ENCODE data around the gene TNS1.
A peak's percentile ranks its signal among the peaks of the same experiment; 100 is the strongest.

The TNS1 gene

DNA sequence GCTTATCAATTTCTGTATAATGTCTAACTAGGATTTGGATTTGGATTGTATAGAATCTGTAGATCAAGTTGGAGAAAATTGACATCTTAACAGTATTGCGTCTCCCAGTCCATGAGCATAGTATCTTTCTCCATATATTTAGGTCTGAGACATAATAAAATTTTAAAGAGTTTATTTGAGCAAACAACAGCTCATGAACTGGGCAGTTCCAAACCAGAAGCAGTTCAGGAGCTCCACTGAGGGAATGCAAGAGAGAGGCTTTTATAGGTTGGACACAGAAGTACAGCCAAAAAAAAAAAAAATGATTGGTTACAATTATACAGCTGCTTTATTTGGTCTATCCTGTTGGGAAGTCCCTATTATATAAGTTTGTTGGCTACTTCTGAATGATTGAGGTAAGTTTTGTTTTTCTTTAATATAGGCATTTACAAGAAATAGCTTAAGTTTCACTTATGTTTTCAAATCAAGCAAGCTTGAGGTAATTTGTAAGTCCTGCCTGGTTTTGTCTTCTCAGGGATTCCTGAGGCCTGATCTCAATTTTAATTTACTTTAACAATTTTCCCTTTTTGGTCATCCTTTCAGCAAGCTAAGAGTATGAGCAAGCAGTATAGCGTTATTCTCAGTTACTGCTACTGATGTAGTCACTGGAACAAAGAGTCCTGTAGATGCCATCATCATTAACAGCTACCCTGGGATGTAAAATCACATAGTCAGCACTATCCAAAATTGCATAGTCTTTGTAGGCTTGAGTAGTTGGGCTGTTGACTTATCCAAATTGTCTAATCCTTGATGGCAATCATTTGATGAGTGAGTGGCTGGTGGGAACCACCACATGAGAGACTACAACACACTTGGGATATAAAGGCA lies 38.7 kb upstream of the TNS1 start:
- no peak for TF ChIP-seq CTCF (IDR thresholded peaks at IDR 0.05; ENCODE audit: low read depth, low read length)
- no peak overlapping the region for H3K4me3 ChIP-seq (ENCODE audit: low read depth, low read length)

DNA sequence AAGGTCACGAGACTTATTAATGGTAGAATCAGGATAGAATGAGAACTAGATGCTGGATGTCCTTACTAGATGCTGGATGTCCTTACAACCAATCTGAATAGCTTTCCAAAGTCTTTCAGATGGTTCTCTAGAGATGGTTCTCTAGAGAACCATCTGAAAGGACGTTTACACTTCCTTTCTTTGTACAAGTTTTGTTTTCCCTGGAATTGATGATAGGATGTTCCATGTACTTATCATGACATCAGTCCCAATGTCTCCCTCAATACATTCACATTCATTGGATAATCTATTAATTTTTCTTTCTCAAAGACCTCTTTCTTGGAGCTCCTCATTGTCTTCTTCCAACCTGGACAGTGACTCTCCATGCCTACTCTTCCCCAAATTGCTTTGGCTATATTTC lies 38.1 kb upstream of the TNS1 start:
- TF ChIP-seq CTCF (IDR thresholded peaks at IDR 0.05; ENCODE audit: low read depth, low read length), result no peak
- no peak overlapping the region for H3K4me3 ChIP-seq (ENCODE audit: low read depth, low read length)

DNA sequence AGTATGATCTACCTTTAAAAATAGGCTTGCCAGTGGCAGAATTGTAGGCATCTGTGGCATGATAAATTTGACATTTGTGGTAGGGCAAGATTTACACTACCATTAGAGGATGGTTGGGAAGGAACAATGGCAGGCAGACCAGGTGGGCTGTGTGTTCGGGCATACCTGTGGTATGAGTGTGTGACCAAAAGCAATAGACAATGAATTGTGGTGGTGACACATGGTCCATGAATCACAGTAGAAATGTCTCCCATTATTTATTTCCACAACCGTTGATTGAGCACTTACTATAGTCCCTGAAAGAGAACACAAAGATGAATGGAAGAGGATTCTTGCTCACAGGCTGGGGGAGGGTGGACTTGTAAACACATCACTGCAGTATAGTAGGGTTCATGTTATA lies 36.4 kb upstream of the TNS1 start:
- TF ChIP-seq CTCF (IDR thresholded peaks at IDR 0.05; ENCODE audit: low read depth, low read length), result no peak
- no peak overlapping the region for H3K4me3 ChIP-seq (ENCODE audit: low read depth, low read length)

DNA sequence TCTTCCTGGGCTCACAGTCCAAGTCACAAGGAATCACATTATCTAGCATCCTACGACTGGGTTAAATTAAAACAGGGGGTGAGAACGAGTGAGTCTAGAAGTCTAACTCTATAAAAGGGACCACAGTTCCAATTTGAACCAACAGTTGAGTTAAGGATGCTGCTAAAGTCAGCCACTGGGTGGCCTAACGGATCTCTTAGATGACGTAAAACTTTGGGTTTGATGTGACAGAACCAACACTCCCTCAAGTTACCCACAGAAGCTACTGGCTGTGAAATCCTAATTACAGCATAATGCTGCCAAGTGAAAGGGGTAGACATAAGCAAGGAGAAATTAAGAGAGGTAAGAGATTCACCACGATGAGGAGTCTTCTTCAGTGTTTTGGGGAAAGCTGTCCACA lies 33.6 kb upstream of the TNS1 start:
- no peak overlapping the region for H3K4me3 ChIP-seq (ENCODE audit: low read depth, low read length)
- no peak for TF ChIP-seq CTCF (IDR thresholded peaks at IDR 0.05; ENCODE audit: low read depth, low read length)

- H3K4me3 ChIP-seq (ENCODE audit: low read depth, low read length), result no peak overlapping the region
- TF ChIP-seq CTCF (IDR thresholded peaks at IDR 0.05; ENCODE audit: low read depth, low read length), result no peak
Measured at GRCh38 chr2:218035463-218036100, 32.8 kb upstream of the TNS1 start.

GRCh38 chr2:218034497-218035213 lies 31.9 kb upstream of the TNS1 start:
- TF ChIP-seq CTCF (IDR thresholded peaks at IDR 0.05; ENCODE audit: low read depth, low read length), result peak; percentile 66
- H3K4me3 ChIP-seq (ENCODE audit: low read depth, low read length), result peak overlapping the region; percentile 24
